GM23248 (cell line): Measurements from ENCODE around the gene CANT1. TPM values are rescaled to one million over a fixed set of nuclear protein-coding genes. Genes with fewer than 3 reads are reported as not detected.
A peak's percentile ranks its signal among the peaks of the same experiment; 100 is the strongest.
"Not testable (repeated sequence)": the region's sequence is repeated elsewhere in the genome, so short reads cannot be mapped to it uniquely, and the experiment has no call there.

Experiments used
- DNase-seq: peaks from one replicate; pipeline ENCODE4 v3.0.0-alpha.2; 2015
- H2AFZ ChIP-seq: fragments of 200-600 bp; sonication (generic); 2 replicates; pipeline ENCODE4 v1.6.1; 2016; ENCODE audit warnings: antibody characterized with exemption
- H3F3A ChIP-seq: fragments of 200-600 bp; sonication (generic); 2 replicates; pipeline ENCODE4 v1.6.1; 2016; ENCODE audit warnings: mild to moderate bottlenecking, antibody characterized with exemption, mixed run types; ENCODE audit not compliant: insufficient read depth
- H3K27ac ChIP-seq: fragments of 200-600 bp; sonication (generic); 2 replicates; pipeline ENCODE4 v1.5.1; 2016; ENCODE audit warnings: mild to moderate bottlenecking
- H3K27me3 ChIP-seq: fragments of 200-600 bp; sonication (generic); replicated peaks from 2 replicates; pipeline ENCODE4 v1.6.1; 2016; ENCODE audit warnings: mild to moderate bottlenecking; ENCODE audit not compliant: insufficient read depth
- H3K36me3 ChIP-seq: fragments of 200-600 bp; sonication (generic); 2 replicates; pipeline ENCODE4 v1.6.1; 2016; ENCODE audit warnings: low read depth, mild to moderate bottlenecking
- H3K4me1 ChIP-seq: fragments of 200-600 bp; sonication (generic); 2 replicates; pipeline ENCODE4 v1.6.1; 2016; ENCODE audit warnings: mild to moderate bottlenecking; ENCODE audit not compliant: insufficient read depth
- H3K4me2 ChIP-seq: fragments of 200-600 bp; sonication (generic); one replicate; pipeline ENCODE4 v1.6.1; 2016; ENCODE audit warnings: mild to moderate bottlenecking; ENCODE audit not compliant: unreplicated experiment
- H3K4me3 ChIP-seq: fragments of 200-600 bp; sonication (generic); 2 replicates; pipeline ENCODE4 v1.5.1; 2016; ENCODE audit warnings: mild to moderate bottlenecking
- H3K79me2 ChIP-seq: fragments of 200-600 bp; sonication (generic); 2 replicates; pipeline ENCODE4 v1.6.1; 2016; ENCODE audit warnings: mild to moderate bottlenecking; ENCODE audit not compliant: insufficient read depth
- H3K9ac ChIP-seq: fragments of 200-600 bp; sonication (generic); 2 replicates; pipeline ENCODE4 v1.6.1; 2016; ENCODE audit warnings: mild to moderate bottlenecking
- H3K9me2 ChIP-seq: fragments of 200-600 bp; sonication (generic); 2 replicates; pipeline ENCODE4 v1.6.1; 2016; ENCODE audit warnings: mixed run types, mild to moderate bottlenecking, moderate library complexity; ENCODE audit not compliant: insufficient read depth
- H3K9me3 ChIP-seq: fragments of 200-600 bp; sonication (generic); one replicate; pipeline ENCODE4 v1.6.1; 2017; ENCODE audit warnings: low read depth
- H4K20me1 ChIP-seq: fragments of 200-600 bp; sonication (generic); 2 replicates; pipeline ENCODE4 v1.6.0; 2016; ENCODE audit not compliant: insufficient read depth
- EZH2 ChIP-seq: fragments of 200-600 bp; sonication (generic); IDR thresholded peaks from 2 replicates; pipeline ENCODE4 v1.6.1; 2018; ENCODE audit warnings: antibody characterized with exemption, mild to moderate bottlenecking; ENCODE audit not compliant: insufficient read depth, poor library complexity, severe bottlenecking
- EZH2phosphoT487 ChIP-seq: fragments of 200-600 bp; sonication (generic); IDR thresholded peaks from 2 replicates; pipeline ENCODE4 v1.6.1; 2018; ENCODE audit warnings: antibody characterized with exemption, moderate library complexity, mild to moderate bottlenecking, low read depth; ENCODE audit not compliant: insufficient read depth
- WGBS, 2 experiments: methylation state at CpG; one replicate each; pipeline ENCODE4 v1.1.6; 2015 to 2017; ENCODE audit warnings: low lambda C conversion rate in 2 of 2, low coverage in 1 of 2; ENCODE audit errors: missing lambda C conversion rate in 2 of 2; 5-methylcytosine and 5-hydroxymethylcytosine counted together
- in situ Hi-C: fragments of 300-500 bp; cut with MboI; formaldehyde crosslinking; loops from 2 replicates; pipeline ENCODE4 v1.15.0; 2020
- polyA plus RNA-seq: library from polyadenylated mRNA; unstranded; fragments of >200 nt; fragmentation: Nextera tagmentation; extraction: Ambion mirVana; gene quantifications from 2 replicates; pipeline ENCODE4 v1.2.1, GENCODE V29; 2016
- total RNA-seq: library from RNA; depleted of rRNA; stranded (reverse); fragments of >200 nt; shearing (Covaris generic); gene quantifications from 2 replicates; pipeline ENCODE4 v1.2.3, GENCODE V29; 2014

Gene CANT1
- total and polyA plus RNA-seq, 2 experiments from 2014 or later, result 46.2 to 52.0 TPM

GRCh38 chr17:79023180-79023705 is 13.7 kb upstream of the CANT1 start:
- no peaks in the 10 kb centered on the region for H4K20me1 ChIP-seq
- H3K9me3 ChIP-seq, result no peaks in the 10 kb centered on the region
- H3K27ac ChIP-seq, result no peak overlapping the region
- WGBS, 2 experiments, result 91 to 94% methylated on average over 12 of the region's 12 CpGs
- in situ Hi-C loops, result no loop called here
- TF ChIP-seq EZH2 (no peak), EZH2phosphoT487 (no peak)
- H3K9ac ChIP-seq, result no peak overlapping the region
- H3K4me2 ChIP-seq, result no peak overlapping the region
- no peaks in the 10 kb centered on the region for H3K27me3 ChIP-seq
- peaks cover 42% of the 10 kb centered on the region for H3K4me1 ChIP-seq
- no peaks in the 10 kb centered on the region for H3K36me3 ChIP-seq
- H3K4me3 ChIP-seq, result no peak overlapping the region
- H3F3A ChIP-seq, result 0 out of 2 replicates have a peak, but pooled peaks cover 5% of the 10 kb centered on the region
- DNase-seq, result no peak
- H3K9me2 ChIP-seq, result no peaks in the 10 kb centered on the region
- no peak overlapping the region for H2AFZ ChIP-seq
- no peaks in the 10 kb centered on the region for H3K79me2 ChIP-seq

- 91 to 94% methylated on average over 9 of the region's 9 CpGs for WGBS, 2 experiments
- no peak overlapping the region for H3K4me3 ChIP-seq
- H3K4me1 ChIP-seq, result peaks cover 35% of the 10 kb centered on the region
- no peak for DNase-seq
- TF ChIP-seq EZH2phosphoT487 (no peak), EZH2 (no peak)
- no peak overlapping the region for H3K27ac ChIP-seq
- H3K9me2 ChIP-seq, result no peaks in the 10 kb centered on the region
- no peak overlapping the region for H2AFZ ChIP-seq
- in situ Hi-C loops, result no loop called here
- H3K27me3 ChIP-seq, result no peaks in the 10 kb centered on the region
- no peaks in the 10 kb centered on the region for H4K20me1 ChIP-seq
- no peaks in the 10 kb centered on the region for H3K9me3 ChIP-seq
- no peak overlapping the region for H3K4me2 ChIP-seq
- H3K9ac ChIP-seq, result no peak overlapping the region
- 0 out of 2 replicates have a peak, but pooled peaks cover 5% of the 10 kb centered on the region for H3F3A ChIP-seq
- H3K36me3 ChIP-seq, result no peaks in the 10 kb centered on the region
- no peaks in the 10 kb centered on the region for H3K79me2 ChIP-seq
Observed at GRCh38 chr17:79022507-79022991, 13.0 kb upstream of the CANT1 start.

GRCh38 chr17:79021929-79022328 is 12.4 kb upstream of the CANT1 start:
- H3K4me3 ChIP-seq, H3K4me2 ChIP-seq, H3F3A ChIP-seq, H2AFZ ChIP-seq, H3K9me3 ChIP-seq, H3K79me2 ChIP-seq, in situ Hi-C loops, H3K9ac ChIP-seq, H3K27ac ChIP-seq, DNase-seq, H3K27me3 ChIP-seq, H3K9me2 ChIP-seq, H4K20me1 ChIP-seq, H3K36me3 ChIP-seq: not testable (repeated sequence)
- WGBS, 2 experiments, result 98 to 100% methylated on average over 2 of the region's 2 CpGs
- H3K4me1 ChIP-seq, result peaks cover 29% of the 10 kb centered on the region

- in situ Hi-C loops, result no loop called here
- no peaks in the 10 kb centered on the region for H3K36me3 ChIP-seq
- peaks cover 19% of the 10 kb centered on the region for H3K4me1 ChIP-seq
- 0 out of 2 replicates have a peak, but pooled peaks cover 5% of the 10 kb centered on the region for H3F3A ChIP-seq
- TF ChIP-seq EZH2 (no peak), EZH2phosphoT487 (no peak)
- no peaks in the 10 kb centered on the region for H3K27me3 ChIP-seq
- no peak overlapping the region for H2AFZ ChIP-seq
- H3K4me3 ChIP-seq, result no peak overlapping the region
- 19 to 33% methylated on average over 2 of the region's 2 CpGs for WGBS, 2 experiments
- peak; percentile 37 for DNase-seq
- H4K20me1 ChIP-seq, result no peaks in the 10 kb centered on the region
- no peak overlapping the region for H3K4me2 ChIP-seq
- no peak overlapping the region for H3K27ac ChIP-seq
- no peaks in the 10 kb centered on the region for H3K9me3 ChIP-seq
- no peaks in the 10 kb centered on the region for H3K79me2 ChIP-seq
- no peaks in the 10 kb centered on the region for H3K9me2 ChIP-seq
- H3K9ac ChIP-seq, result peak overlapping the region; percentile 53
Observed at GRCh38 chr17:79020631-79021301, 11.2 kb upstream of the CANT1 start.
